HG03064 (cell line): ENCODE measurements around the gene FBXL17.

Source experiments
- ATAC-seq: cut with Tn5 transposase; IDR thresholded peaks from one replicate; pipeline ENCODE4 v1.9.1; 2021; ENCODE audit warnings: low read depth; ENCODE audit not compliant: unreplicated experiment

Gene FBXL17

DNA sequence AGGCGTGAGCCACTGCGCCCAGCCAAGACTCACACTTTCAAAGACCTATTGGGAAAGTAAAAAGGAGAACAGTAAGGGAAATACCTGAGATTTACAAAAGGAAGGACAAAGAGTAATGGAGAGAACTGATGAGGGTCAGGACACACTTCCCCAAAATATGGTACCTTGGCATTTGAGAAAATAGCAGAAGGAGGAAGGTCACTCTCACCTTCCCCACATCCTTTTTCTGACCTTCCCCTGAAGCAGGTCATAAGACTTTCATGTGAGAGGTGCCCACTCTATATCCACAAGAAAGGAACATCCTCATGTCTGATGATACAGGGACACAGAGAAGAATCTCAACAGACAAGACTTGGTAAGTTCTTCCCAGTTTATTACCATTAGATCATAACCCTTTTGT is 272.8 kb downstream of the FBXL17 start:
- no peak for ATAC-seq

DNA sequence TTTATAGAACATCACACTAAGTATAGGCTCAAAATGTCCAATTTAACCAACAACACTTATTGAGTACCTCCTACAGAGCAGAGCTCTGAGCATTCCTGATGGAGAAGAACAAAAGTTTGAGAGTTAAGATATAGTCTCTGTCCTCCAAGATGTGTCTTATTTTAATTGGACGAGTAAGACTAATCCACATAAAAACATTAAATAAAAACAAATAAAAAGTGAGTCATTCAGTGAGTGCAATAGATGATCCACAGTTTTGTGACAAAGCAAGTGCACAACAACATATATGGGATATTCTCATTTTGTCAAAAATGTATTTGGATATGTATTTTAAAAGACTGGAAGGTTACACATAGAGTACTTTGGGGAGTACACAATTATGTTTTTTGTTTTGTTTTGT is 277.4 kb downstream of the FBXL17 start:
- ATAC-seq, result no peak

DNA sequence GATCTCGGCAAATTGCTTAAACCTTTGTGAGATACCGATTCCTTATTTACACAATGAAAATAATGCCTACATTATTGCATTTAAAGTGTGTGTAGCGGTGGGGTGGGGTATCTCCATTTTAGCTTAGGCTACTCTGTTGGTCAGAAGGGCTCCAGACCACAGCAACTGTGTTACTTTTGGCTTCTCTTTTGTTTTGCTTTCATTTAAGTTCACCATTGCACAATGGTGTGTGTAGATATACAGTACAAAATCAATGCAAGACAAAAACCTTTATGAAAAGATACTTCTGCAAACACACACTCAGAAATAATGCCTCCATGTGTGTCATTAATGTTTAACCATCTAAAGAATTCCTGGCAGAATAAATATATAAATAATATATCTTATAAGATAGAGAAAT is 279.4 kb downstream of the FBXL17 start:
- no peak for ATAC-seq

GRCh38 chr5:108101821-108102220 is 280.1 kb downstream of the FBXL17 start:
- ATAC-seq, result no peak

GRCh38 chr5:108101130-108101529 is 280.8 kb downstream of the FBXL17 start:
- ATAC-seq, result no peak

DNA sequence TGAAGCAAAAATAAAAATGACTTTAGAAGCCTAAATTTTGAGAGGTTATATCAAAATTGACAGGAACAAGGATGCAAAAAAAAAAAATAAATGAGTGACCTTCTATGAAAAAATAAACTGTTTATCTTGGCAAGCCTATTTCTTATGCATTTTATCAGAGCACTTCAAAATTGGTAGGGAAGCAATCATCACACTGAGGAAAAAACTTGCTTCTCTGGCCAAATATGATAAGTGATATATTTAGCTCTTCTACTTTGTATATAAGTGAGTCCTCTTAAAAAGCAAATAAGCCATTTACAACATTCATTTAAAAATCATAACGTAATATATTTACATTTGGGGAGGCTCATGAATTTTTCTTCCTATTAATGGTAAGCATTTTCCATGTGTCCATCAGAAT is 287.1 kb downstream of the FBXL17 start:
- ATAC-seq, result no peak

- ATAC-seq, result no peak
Observed at GRCh38 chr5:108093186-108093585, 288.7 kb downstream of the FBXL17 start.

DNA sequence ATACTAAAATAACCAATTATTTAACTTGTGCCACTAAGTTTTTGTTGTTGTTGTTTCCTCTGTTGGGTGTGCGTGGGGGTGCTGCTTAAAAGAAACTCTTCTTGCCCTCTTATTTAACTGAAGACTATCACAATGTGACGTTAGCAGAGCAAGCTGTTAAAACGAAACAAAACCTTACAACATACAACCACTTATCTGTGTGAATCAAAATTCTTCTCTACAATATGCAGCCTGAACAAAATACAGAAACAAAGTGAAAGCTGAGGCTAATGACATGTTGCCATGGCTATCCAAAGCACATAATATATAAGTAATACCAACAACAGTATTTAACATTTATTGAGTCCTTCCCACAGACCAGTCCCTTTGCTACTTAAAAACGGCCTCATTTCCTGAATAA is 291.0 kb downstream of the FBXL17 start:
- ATAC-seq, result no peak

GRCh38 chr5:108084105-108084504 is 297.8 kb downstream of the FBXL17 start:
- ATAC-seq, result no peak

DNA sequence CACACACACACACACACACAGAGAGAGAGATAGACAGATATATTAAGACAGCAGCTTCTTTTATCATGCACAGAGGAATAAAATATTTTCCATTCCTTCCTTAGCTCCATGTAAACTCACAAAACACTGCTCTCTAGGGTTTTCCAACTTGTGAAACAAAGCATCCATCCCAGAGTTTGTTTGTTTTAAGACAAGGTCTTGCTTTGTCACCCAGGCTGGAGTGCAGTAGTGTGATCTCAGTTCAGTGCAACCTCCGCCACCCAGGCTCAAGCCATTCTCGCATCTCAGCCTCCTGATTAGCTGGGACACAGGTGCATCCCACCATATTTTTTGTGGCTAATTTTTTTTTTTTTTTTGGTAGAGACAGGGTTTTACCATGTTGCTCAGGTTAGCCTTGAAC is 298.7 kb downstream of the FBXL17 start:
- ATAC-seq, result no peak

DNA sequence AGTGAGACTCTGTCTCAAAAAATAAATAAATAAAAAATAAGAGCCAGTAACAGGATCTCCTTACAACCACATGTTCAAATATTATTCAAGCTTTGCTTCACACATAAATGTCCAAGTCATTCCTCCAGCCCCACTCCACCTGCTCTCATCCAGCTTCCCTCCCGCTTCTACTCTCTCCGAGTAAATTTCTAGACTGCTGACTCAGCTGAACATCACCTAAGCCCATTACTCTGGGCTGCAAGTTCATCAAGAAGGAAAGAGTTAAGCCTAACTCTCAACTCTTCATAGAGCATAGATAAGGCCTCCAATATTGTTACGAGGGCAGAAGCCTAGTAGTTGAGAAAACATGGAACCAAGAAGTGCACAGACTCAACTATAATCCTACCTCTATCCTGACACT is 300.2 kb downstream of the FBXL17 start:
- ATAC-seq, result no peak

- no peak for ATAC-seq
Observed at GRCh38 chr5:108079753-108080152, 302.1 kb downstream of the FBXL17 start.

- no peak for ATAC-seq
Observed at GRCh38 chr5:108078882-108079281, 303.0 kb downstream of the FBXL17 start.

DNA sequence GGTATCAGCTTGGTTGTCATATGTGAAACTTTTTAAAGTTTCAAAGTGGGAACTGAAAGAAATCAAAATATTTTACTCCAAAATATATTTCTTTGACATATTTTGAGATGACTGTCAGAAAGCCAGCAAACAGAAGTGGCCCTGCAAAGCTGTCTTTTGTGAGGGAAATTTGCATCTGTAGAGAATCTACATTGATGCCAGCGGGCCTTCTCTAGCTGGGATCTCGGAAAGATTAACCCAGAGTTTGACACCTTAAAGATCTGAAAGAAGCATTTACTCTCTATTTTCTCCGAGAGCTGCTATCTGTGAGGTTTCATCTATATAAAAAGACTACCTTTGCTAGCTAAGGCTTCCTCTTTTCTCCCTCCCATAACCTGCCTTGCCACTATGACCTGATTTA is 303.6 kb downstream of the FBXL17 start:
- no peak for ATAC-seq

GRCh38 chr5:108074626-108075025 is 307.3 kb downstream of the FBXL17 start:
- ATAC-seq, result no peak

GRCh38 chr5:108064302-108064701 is 317.6 kb downstream of the FBXL17 start:
- ATAC-seq, result no peak

DNA sequence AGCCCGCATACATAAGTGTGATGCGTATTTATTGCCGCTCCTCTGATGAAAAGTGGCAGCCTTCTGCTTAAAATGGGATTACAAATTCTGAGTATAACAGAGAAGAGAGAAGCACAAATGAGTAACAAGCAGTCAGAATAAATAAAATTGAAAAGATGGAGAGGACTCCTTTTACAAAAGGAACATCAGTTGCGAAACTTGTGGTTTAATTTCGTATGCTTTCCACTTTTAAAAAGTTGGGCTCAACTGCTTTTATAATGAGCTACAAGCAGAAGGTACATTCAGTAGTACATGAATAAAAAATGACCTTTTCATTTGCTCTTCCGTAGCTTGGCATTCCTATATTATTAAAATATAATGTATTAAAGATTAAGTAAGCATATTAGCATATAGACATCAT is 320.0 kb downstream of the FBXL17 start:
- ATAC-seq, result no peak

GRCh38 chr5:108060340-108060739 is 321.6 kb downstream of the FBXL17 start:
- ATAC-seq, result no peak

GRCh38 chr5:108059334-108059733 is 322.6 kb downstream of the FBXL17 start:
- no peak for ATAC-seq

GRCh38 chr5:108054349-108054748 is 327.5 kb downstream of the FBXL17 start:
- ATAC-seq, result no peak

- ATAC-seq, result no peak
Observed at GRCh38 chr5:108046955-108047670, 334.8 kb downstream of the FBXL17 start.

DNA sequence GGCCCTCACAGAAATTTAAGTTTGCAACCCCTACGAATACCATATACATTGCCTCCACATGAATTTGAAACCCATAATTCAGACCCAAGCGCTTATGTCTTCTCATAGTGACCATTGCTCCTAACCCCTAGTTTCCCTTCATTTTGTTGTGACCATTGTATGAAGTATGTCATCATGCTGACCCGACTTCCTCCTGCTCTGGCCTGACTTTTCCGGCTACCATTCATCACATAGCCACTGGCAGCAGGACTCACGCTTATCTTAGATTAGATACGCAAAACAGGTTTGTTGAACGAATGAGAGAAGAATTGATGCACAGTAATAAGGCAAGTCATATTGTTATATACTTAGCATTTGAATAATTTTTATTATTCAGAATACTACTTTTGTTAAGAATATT is 345.4 kb downstream of the FBXL17 start:
- ATAC-seq, result no peak

DNA sequence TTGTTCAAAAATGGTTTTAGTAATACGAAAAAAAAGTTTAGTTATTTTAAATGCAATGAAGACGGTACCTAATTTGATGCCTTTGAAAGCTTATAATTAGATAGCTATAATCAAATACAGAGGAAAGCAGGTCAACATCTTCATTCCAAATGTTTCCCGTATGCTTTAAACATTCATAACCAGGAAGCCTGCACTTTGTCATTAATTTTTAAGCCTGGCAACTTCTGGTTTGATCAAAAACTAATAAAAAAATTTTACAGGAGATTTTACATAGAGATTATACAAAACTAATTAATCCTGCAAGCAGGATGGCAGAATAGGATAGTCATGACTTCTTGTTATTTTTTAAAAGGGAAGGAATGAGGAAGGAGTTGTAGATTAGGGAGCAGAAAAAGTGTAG is 353.0 kb downstream of the FBXL17 start:
- no peak for ATAC-seq
